CD14-positive monocyte (primary cell): ENCODE data around the gene CLEC17A. TPM values are rescaled to one million over a fixed set of nuclear protein-coding genes. Genes with fewer than 3 reads are reported as not detected.

Source experiments
- DNase-seq, 3 donors: peaks; one replicate each; pipeline ENCODE4 v3.0.0-alpha.2; 2011 to 2022
- H2AFZ ChIP-seq: 2 replicates; pipeline ENCODE4 v1.6.0; 2012; ENCODE audit warnings: mild to moderate bottlenecking, low read depth, low read length, inconsistent platforms; ENCODE audit not compliant: insufficient read depth, poor library complexity, severe bottlenecking
- H3K27ac ChIP-seq, 2 donors: 1 replicate in 1 of 2; 2 replicates in 1 of 2; pipeline ENCODE4 v1.5.1; 2012 to 2013; ENCODE audit warnings: low read length in 2 of 2, control low read depth in 1 of 2, inconsistent platforms in 1 of 2, low read depth in 1 of 2, mild to moderate bottlenecking in 1 of 2
- H3K27me3 ChIP-seq, 2 donors: one replicate each; pipeline versions ENCODE4 v1.6.0 to v1.6.1; 2011 to 2013; ENCODE audit warnings: low read length in 2 of 2; ENCODE audit not compliant: control insufficient read depth in 2 of 2, insufficient read depth in 2 of 2
- H3K36me3 ChIP-seq, 2 donors: replicated peaks in 1 of 2; 1 replicate in 1 of 2; 2 replicates in 1 of 2; pipeline versions ENCODE4 v1.5.1 to v1.6.1; 2012 to 2013; ENCODE audit warnings: low read length in 2 of 2, control low read depth in 1 of 2, inconsistent platforms in 1 of 2, mild to moderate bottlenecking in 1 of 2; ENCODE audit not compliant: insufficient read depth in 2 of 2, control insufficient read depth in 1 of 2
- H3K4me1 ChIP-seq, 2 donors: 1 replicate in 1 of 2; 2 replicates in 1 of 2; pipeline versions ENCODE4 v1.5.1 to v1.6.1; 2012 to 2013; ENCODE audit warnings: low read length in 2 of 2, control low read depth in 1 of 2, inconsistent platforms in 1 of 2, mild to moderate bottlenecking in 1 of 2, moderate library complexity in 1 of 2; ENCODE audit not compliant: insufficient read depth in 2 of 2, control insufficient read depth in 1 of 2
- H3K4me2 ChIP-seq: replicated peaks from 2 replicates; pipeline ENCODE3; 2012; ENCODE audit warnings: low read length, moderate library complexity, mild to moderate bottlenecking; ENCODE audit not compliant: poor library complexity, severe bottlenecking; ENCODE audit errors: extremely low read depth
- H3K4me3 ChIP-seq, 3 experiments: fragments of 200-600 bp in 1 of 3; sonication (generic) in 1 of 3; replicated peaks in 1 of 3; 1 replicate in 2 of 3; 2 replicates in 1 of 3; pipeline ENCODE4 v1.5.1; 2011 to 2013; ENCODE audit warnings: low read length in 3 of 3, mild to moderate bottlenecking in 3 of 3, control low read depth in 2 of 3, low read depth in 2 of 3, inconsistent platforms in 1 of 3, moderate library complexity in 1 of 3
- H3K79me2 ChIP-seq: 2 replicates; pipeline ENCODE4 v1.6.0; 2012; ENCODE audit warnings: mild to moderate bottlenecking, control low read depth, inconsistent platforms, low read length, moderate library complexity; ENCODE audit not compliant: insufficient read depth
- H3K9ac ChIP-seq: 2 replicates; pipeline ENCODE4 v1.6.0; 2017; ENCODE audit warnings: low read length, mild to moderate bottlenecking; ENCODE audit not compliant: insufficient read depth, poor library complexity, severe bottlenecking
- H3K9me3 ChIP-seq, 2 donors: replicated peaks in 1 of 2; 1 replicate in 1 of 2; 2 replicates in 1 of 2; pipeline versions ENCODE4 v1.5.1 to v1.6.1; 2012 to 2013; ENCODE audit warnings: low read length in 2 of 2, control low read depth in 1 of 2; ENCODE audit not compliant: control insufficient read depth in 1 of 2, insufficient read depth in 1 of 2
- H4K20me1 ChIP-seq: 2 replicates; pipeline ENCODE4 v1.6.0; 2012; ENCODE audit warnings: mild to moderate bottlenecking, low read length, control low read depth, moderate library complexity; ENCODE audit not compliant: insufficient read depth
- H3K27ac Mint-ChIP-seq, 7 donors: one replicate each; pipeline ENCODE4 v1.8.0; 2020; ENCODE audit warnings: mild to moderate bottlenecking in 7 of 7, mixed read lengths in 7 of 7, moderate library complexity in 6 of 7, inconsistent platforms in 2 of 7
- H3K27me3 Mint-ChIP-seq, 3 donors: one replicate each; pipeline ENCODE4 v1.8.0; 2021 to 2022; ENCODE audit warnings: low read depth in 3 of 3, mild to moderate bottlenecking in 3 of 3, mixed read lengths in 3 of 3, moderate library complexity in 3 of 3, inconsistent platforms in 1 of 3
- H3K36me3 Mint-ChIP-seq, 2 donors: one replicate each; pipeline ENCODE4 v1.8.0; 2020; ENCODE audit warnings: mixed read lengths in 2 of 2, inconsistent platforms in 1 of 2, mild to moderate bottlenecking in 1 of 2
- H3K4me1 Mint-ChIP-seq: one replicate; pipeline ENCODE4 v1.8.0; 2020; ENCODE audit warnings: mild to moderate bottlenecking, mixed read lengths
- H3K4me3 Mint-ChIP-seq, 2 donors: one replicate each; pipeline ENCODE4 v1.8.0; 2020; ENCODE audit warnings: mild to moderate bottlenecking in 2 of 2, mixed read lengths in 2 of 2, moderate library complexity in 1 of 2
- H3K9me3 Mint-ChIP-seq, 7 donors: one replicate each; pipeline ENCODE4 v1.8.0; 2020 to 2022; ENCODE audit warnings: mixed read lengths in 7 of 7, mild to moderate bottlenecking in 6 of 7, moderate library complexity in 6 of 7, inconsistent platforms in 2 of 7
- CTCF ChIP-seq: fragments of 200-600 bp; IDR thresholded peaks from one replicate; pipeline ENCODE4 v1.8.0; 2022; ENCODE audit warnings: antibody characterized with exemption, mild to moderate bottlenecking
- WGBS: methylation state at CpG from one replicate; pipeline ENCODE4 v1.1.5; 2013; ENCODE audit warnings: missing lambda C conversion rate; ENCODE audit not compliant: insufficient coverage; 5-methylcytosine and 5-hydroxymethylcytosine counted together
- intact Hi-C, 2 donors: fragments of 100-400 bp; cut with micrococcal nuclease; formaldehyde crosslinking; loops; one replicate each; pipeline versions ENCODE4 v1.15.0 to v1.15.1; 2023
- polyA plus RNA-seq, 3 donors: library from polyadenylated mRNA; depleted of rRNA in 1 of 3; unstranded in 2 of 3; stranded (reverse) in 1 of 3; fragments of 300-500 nt in 2 of 3; fragments of >200 nt in 1 of 3; fragmentation: Illumina TruSeq in 2 of 3; gene quantifications; 1 replicate in 2 of 3; 2 replicates in 1 of 3; pipeline ENCODE4 v1.2.3, GENCODE V29; 2012 to 2021

The CLEC17A gene
- polyA plus RNA-seq, 3 donors = 0.62 to 3.4 (median 2.6) TPM

- H3K4me1 Mint-ChIP-seq = peaks cover 10% of the 10 kb centered on the region
- TF ChIP-seq CTCF = no peak
Observed at GRCh38 chr19:14595558-14595957, 12.7 kb downstream of the CLEC17A start.

GRCh38 chr19:14599548-14600147, 16.8 kb downstream of the CLEC17A start:
- no peak overlapping the region for H3K27ac Mint-ChIP-seq
- peaks cover 0 to 1% of the 10 kb centered on the region in 2 donors for H3K36me3 Mint-ChIP-seq
- peak in 1 of 3 donors; percentile 18 for DNase-seq
- Histone ChIP-seq H3K36me3 (no peaks in the 10 kb centered on the region), H3K79me2 (no peaks in the 10 kb centered on the region), H3K27ac (no peak overlapping the region), H2AFZ (no peak overlapping the region), H3K9ac (no peak overlapping the region), H3K27me3 (no peaks in the 10 kb centered on the region), H4K20me1 (no peaks in the 10 kb centered on the region), H3K4me2 (no peak overlapping the region), H3K4me1 (no peaks in the 10 kb centered on the region), H3K4me3 (no peak overlapping the region), H3K9me3 (peaks cover 0 to 12% of the 10 kb centered on the region in 2 donors)
- no peaks in the 10 kb centered on the region for H3K4me1 Mint-ChIP-seq
- no peak overlapping the region for H3K4me3 Mint-ChIP-seq
- WGBS = 91% methylated on average over 5 of the region's 8 CpGs
- H3K9me3 Mint-ChIP-seq = peaks cover 8 to 27% (median 12%) of the 10 kb centered on the region in 7 donors
- intact Hi-C loops = no loop called here
- TF ChIP-seq CTCF = no peak
- H3K27me3 Mint-ChIP-seq = peaks cover 2 to 6% (median 6%) of the 10 kb centered on the region in 3 donors

More at GRCh38 chr19:14595558-14595957, 12.7 kb downstream of the CLEC17A start:
- Histone ChIP-seq H3K27me3 (no peaks in the 10 kb centered on the region), H3K27ac (no peak overlapping the region), H3K9me3 (peaks cover 0 to 4% of the 10 kb centered on the region in 2 donors), H3K4me3 (no peak overlapping the region), H4K20me1 (no peaks in the 10 kb centered on the region), H3K4me1 (no peaks in the 10 kb centered on the region), H2AFZ (no peak overlapping the region), H3K79me2 (no peaks in the 10 kb centered on the region), H3K9ac (no peak overlapping the region), H3K4me2 (no peak overlapping the region), H3K36me3 (no peaks in the 10 kb centered on the region)
- Mint-ChIP-seq H3K27ac (no peak overlapping the region), H3K36me3 (peaks cover 0 to 1% of the 10 kb centered on the region in 2 donors), H3K9me3 (peaks cover 3 to 15% (median 5%) of the 10 kb centered on the region in 7 donors), H3K27me3 (peaks cover 3 to 11% (median 8%) of the 10 kb centered on the region in 3 donors), H3K4me3 (no peak overlapping the region)
- DNase-seq = no peak
- intact Hi-C loops = no loop called here
- 91% methylated on average over 3 of the region's 3 CpGs for WGBS
